CD4-positive, alpha-beta T cell treated with Interferon gamma for 1 hour (primary cell): ENCODE measurements around the gene DOCK8.

ENCODE experiments used
- DNase-seq: peaks from one replicate; pipeline ENCODE4 v3.0.0-alpha.2; 2020

Gene DOCK8

DNA sequence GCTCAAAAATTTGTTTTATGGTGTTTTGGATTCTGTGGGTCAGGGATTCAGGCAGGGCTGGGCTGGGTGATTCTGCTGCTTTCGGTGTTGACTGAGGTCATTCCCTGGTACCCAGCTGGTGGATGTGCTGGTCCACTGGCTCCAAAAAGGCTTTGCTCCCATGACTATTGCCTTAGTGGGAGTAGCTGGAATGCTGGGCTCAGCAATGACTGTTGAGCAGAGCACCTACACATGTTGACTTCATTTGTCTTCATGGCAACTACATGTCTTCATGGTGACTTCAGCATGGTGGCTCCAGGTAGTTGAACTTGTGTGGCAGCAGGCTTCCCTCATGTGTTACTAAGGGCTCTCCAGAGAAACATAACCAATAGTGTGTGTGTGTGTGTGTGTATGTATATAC, 297.2 kb downstream of the DOCK8 start:
- DNase-seq, result no peak

DNA sequence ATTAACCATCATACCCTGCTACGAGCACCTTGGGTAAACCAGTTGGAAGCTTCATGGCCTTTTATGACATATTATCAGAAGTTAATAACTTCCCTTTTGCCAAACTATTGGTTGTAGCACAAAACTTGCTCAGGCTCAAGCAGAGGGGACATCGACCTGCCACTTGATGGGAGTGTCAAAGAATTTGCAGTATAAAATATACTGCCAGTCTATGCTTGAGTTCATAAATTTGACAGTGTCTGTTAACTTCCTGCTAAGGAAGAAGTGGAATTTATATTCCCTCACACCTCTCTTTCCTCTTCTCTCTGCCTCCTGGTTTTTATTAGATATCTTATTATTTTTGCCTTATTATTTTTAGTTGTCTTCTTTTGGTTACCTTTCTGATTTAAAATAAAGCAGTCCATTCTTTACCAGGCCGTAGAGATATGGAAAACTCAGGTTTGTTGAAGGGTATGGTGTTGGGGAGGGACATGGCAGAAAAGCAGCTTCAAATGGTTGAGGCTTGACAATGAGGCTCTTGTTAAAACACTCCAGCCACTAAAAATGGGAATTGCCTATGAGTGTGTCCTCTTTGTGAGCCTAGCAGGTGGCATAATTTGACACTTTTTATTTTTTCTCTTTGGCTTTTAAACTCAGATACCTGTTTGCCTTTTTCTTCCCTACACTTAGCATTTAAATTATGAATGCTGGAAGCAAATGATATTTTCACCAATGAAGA, 298.0 kb downstream of the DOCK8 start:
- DNase-seq, result no peak
